ENCODE results near the gene CYP4V2.
A peak's percentile ranks its signal among the peaks of the same experiment; 100 is the strongest.

CYP4V2 gene

DNA sequence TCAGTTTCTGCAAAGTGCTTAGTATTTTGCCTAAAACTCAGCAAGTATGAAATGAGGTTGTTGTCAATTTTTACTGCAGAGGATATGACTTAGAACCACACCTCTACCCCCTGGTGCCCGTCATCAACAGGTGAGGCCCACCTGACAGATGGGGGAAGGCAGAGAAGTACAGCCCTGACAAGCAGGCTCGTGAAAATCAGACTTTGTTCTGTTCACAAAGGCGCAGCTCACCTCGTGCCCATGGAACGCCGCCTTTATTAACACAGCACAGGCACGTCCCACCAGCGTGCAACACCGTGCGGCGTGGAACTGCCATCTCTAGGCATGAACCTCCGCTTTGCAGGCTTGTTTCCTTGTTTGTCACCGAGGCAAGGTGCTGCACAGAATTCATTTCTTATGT is 13.3 kb downstream of the CYP4V2 start:
- Histone ChIP-seq H3K4me3 (ENCODE audit: low read length in 2 of 2) (no peak overlapping the region), H3K36me3 (replicated peaks in 1 of 2; ENCODE audit: control insufficient read depth in 2 of 2, insufficient read depth in 2 of 2, low read length in 2 of 2) (peaks cover 0 to 3% of the 10 kb centered on the region in 2 donors), H2BK120ac (ENCODE audit: low read depth, low read length) (no peak overlapping the region)

DNA sequence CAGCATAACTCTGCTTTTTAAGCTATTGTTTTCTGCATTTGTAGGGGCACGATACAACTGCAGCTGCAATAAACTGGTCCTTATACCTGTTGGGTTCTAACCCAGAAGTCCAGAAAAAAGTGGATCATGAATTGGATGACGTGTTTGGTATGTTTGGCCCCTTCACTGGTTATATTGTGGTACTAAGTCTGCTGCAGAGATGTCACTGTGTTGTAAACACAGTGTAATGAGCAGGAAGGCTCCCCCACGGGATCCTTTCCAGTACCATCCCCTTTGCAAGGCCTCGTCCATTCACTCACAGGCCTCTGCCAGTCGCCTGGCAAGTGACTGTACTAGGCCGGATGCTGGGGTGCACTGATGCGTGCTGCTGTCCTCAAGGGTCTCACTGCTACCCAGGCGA is 13.8 kb downstream of the CYP4V2 start:
- H3K4me3 ChIP-seq (ENCODE audit: low read length in 2 of 2) = no peak overlapping the region
- H3K9me3 ChIP-seq (replicated peaks in 1 of 2; ENCODE audit: control insufficient read depth in 2 of 2, insufficient read depth in 1 of 2, low read depth in 1 of 2, low read length in 2 of 2) = peaks cover 7 to 10% of the 10 kb centered on the region in 2 donors
- H2BK12ac ChIP-seq (ENCODE audit: low read length) = no peak overlapping the region
- no peak overlapping the region for H2BK120ac ChIP-seq (ENCODE audit: low read depth, low read length)
- no peak overlapping the region for H4K91ac ChIP-seq (ENCODE audit: low read depth, low read length, poor library complexity)
- H3K27me3 ChIP-seq (ENCODE audit: control insufficient read depth in 3 of 3, insufficient read depth in 3 of 3, low read depth in 1 of 3, low read length in 3 of 3) = peaks cover 0 to 2% (median 0%) of the 10 kb centered on the region in 3 experiments
- no peak overlapping the region for H3K18ac ChIP-seq (ENCODE audit: low read length)
- no peak overlapping the region for H2BK5ac ChIP-seq (ENCODE audit: low read length)
- WGBS, 2 donors (ENCODE audit: extremely low coverage in 2 of 2, insufficient read length in 2 of 2, insufficient replicate concordance in 1 of 2) = no CpG with 5 or more reads among the region's 8 CpGs
- no peak overlapping the region for H3K14ac ChIP-seq (ENCODE audit: low read length)
- no peak overlapping the region for H3K9ac ChIP-seq (ENCODE audit: low read depth, low read length, poor library complexity)
- H3K4me2 ChIP-seq (ENCODE audit: insufficient read depth, low read length, poor library complexity, severe bottlenecking) = no peak overlapping the region
- no peak overlapping the region for H3K23ac ChIP-seq (ENCODE audit: low read depth, low read length, poor library complexity)
- peaks cover 0 to 3% of the 10 kb centered on the region in 2 donors for H3K36me3 ChIP-seq (replicated peaks in 1 of 2; ENCODE audit: control insufficient read depth in 2 of 2, insufficient read depth in 2 of 2, low read length in 2 of 2)
- DNase-seq (ENCODE audit: low spot score) = no peak
- no peak overlapping the region for H3K27ac ChIP-seq (replicated peaks; ENCODE audit: low read length)
- no peak overlapping the region for H2BK15ac ChIP-seq (ENCODE audit: low read length)
- no peak overlapping the region for H2AK5ac ChIP-seq (ENCODE audit: low read depth, low read length)
- peak overlapping the region; percentile 29 for H2AFZ ChIP-seq (ENCODE audit: low read length)
- H3K4me1 ChIP-seq (ENCODE audit: control insufficient read depth in 2 of 2, insufficient read depth in 1 of 2, low read depth in 1 of 2, low read length in 2 of 2) = peaks cover 0 to 5% of the 10 kb centered on the region in 2 donors
- no peak overlapping the region for H4K8ac ChIP-seq (ENCODE audit: low read depth, low read length)
- H3K4ac ChIP-seq (ENCODE audit: low read length) = no peak overlapping the region
- H3K79me1 ChIP-seq (ENCODE audit: low read depth, low read length) = no peaks in the 10 kb centered on the region

More for the DNA sequence above, 13.3 kb downstream of the CYP4V2 start:
- no CpG with 5 or more reads among the region's 13 CpGs for WGBS, 2 donors (ENCODE audit: extremely low coverage in 2 of 2, insufficient read length in 2 of 2, insufficient replicate concordance in 1 of 2)
- no peak overlapping the region for H2AFZ ChIP-seq (ENCODE audit: low read length)
- H3K4me2 ChIP-seq (ENCODE audit: insufficient read depth, low read length, poor library complexity, severe bottlenecking) = no peak overlapping the region
- no peak overlapping the region for H3K4ac ChIP-seq (ENCODE audit: low read length)
- DNase-seq (ENCODE audit: low spot score) = no peak
- peaks cover 0 to 5% of the 10 kb centered on the region in 2 donors for H3K4me1 ChIP-seq (ENCODE audit: control insufficient read depth in 2 of 2, insufficient read depth in 1 of 2, low read depth in 1 of 2, low read length in 2 of 2)
- H4K8ac ChIP-seq (ENCODE audit: low read depth, low read length) = peak overlapping the region; percentile 95
- no peak overlapping the region for H2AK5ac ChIP-seq (ENCODE audit: low read depth, low read length)
- no peak overlapping the region for H2BK5ac ChIP-seq (ENCODE audit: low read length)
- no peak overlapping the region for H3K23ac ChIP-seq (ENCODE audit: low read depth, low read length, poor library complexity)
- no peak overlapping the region for H4K91ac ChIP-seq (ENCODE audit: low read depth, low read length, poor library complexity)
- no peak overlapping the region for H3K27ac ChIP-seq (replicated peaks; ENCODE audit: low read length)
- no peak overlapping the region for H3K9ac ChIP-seq (ENCODE audit: low read depth, low read length, poor library complexity)
- H3K9me3 ChIP-seq (replicated peaks in 1 of 2; ENCODE audit: control insufficient read depth in 2 of 2, insufficient read depth in 1 of 2, low read depth in 1 of 2, low read length in 2 of 2) = peaks cover 7 to 10% of the 10 kb centered on the region in 2 donors
- H2BK15ac ChIP-seq (ENCODE audit: low read length) = no peak overlapping the region
- H2BK12ac ChIP-seq (ENCODE audit: low read length) = no peak overlapping the region
- H3K18ac ChIP-seq (ENCODE audit: low read length) = peak overlapping the region; percentile 58
- peaks cover 0 to 2% (median 0%) of the 10 kb centered on the region in 3 experiments for H3K27me3 ChIP-seq (ENCODE audit: control insufficient read depth in 3 of 3, insufficient read depth in 3 of 3, low read depth in 1 of 3, low read length in 3 of 3)
- no peaks in the 10 kb centered on the region for H3K79me1 ChIP-seq (ENCODE audit: low read depth, low read length)
- no peak overlapping the region for H3K14ac ChIP-seq (ENCODE audit: low read length)

DNA sequence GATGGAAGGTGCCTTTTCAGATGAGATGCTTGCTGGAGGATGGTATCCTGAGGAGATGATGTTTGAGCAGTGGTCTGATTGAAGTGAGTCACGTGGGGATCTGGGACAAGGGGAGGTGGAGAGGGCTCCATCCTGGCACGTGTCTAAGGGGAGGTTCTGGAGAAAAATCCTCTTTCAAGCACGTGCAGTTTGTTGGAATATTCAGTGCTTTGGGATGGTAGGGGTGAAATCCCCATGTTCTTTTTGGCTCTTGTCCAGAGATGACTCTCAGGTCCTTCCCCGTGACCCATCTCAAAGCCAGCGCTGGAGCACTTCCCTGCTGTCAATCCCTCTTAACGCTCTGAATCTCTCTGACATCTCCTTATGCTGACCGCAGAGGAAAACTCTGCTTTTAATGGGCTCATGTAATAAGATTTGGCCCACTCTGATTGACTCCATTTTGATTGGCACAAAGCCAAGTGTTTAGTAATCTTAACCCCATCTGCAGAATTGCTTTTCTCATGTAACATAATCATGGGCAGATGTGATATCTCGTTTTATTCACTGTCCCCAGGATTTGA is 25.2 kb downstream of the CYP4V2 start:
- Histone ChIP-seq H3K14ac (ENCODE audit: low read length) (no peak overlapping the region), H2BK15ac (ENCODE audit: low read length) (no peak overlapping the region), H3K79me1 (ENCODE audit: low read depth, low read length) (no peaks in the 10 kb centered on the region), H2BK12ac (ENCODE audit: low read length) (no peak overlapping the region), H3K18ac (ENCODE audit: low read length) (no peak overlapping the region), H2AK5ac (ENCODE audit: low read depth, low read length) (no peak overlapping the region), H3K9ac (ENCODE audit: low read depth, low read length, poor library complexity) (no peak overlapping the region), H3K9me3 (replicated peaks in 1 of 2; ENCODE audit: control insufficient read depth in 2 of 2, insufficient read depth in 1 of 2, low read depth in 1 of 2, low read length in 2 of 2) (no peaks in the 10 kb centered on the region), H2AFZ (ENCODE audit: low read length) (no peak overlapping the region), H3K36me3 (replicated peaks in 1 of 2; ENCODE audit: control insufficient read depth in 2 of 2, insufficient read depth in 2 of 2, low read length in 2 of 2) (no peaks in the 10 kb centered on the region), H3K27me3 (ENCODE audit: control insufficient read depth in 3 of 3, insufficient read depth in 3 of 3, low read depth in 1 of 3, low read length in 3 of 3) (peaks cover 0 to 4% (median 0%) of the 10 kb centered on the region in 3 experiments), H4K8ac (ENCODE audit: low read depth, low read length) (no peak overlapping the region), H3K23ac (ENCODE audit: low read depth, low read length, poor library complexity) (no peak overlapping the region), H3K4ac (ENCODE audit: low read length) (no peak overlapping the region), H3K27ac (replicated peaks; ENCODE audit: low read length) (no peak overlapping the region), H3K4me3 (ENCODE audit: low read length in 2 of 2) (no peak overlapping the region), H4K91ac (ENCODE audit: low read depth, low read length, poor library complexity) (no peak overlapping the region), H3K4me2 (ENCODE audit: insufficient read depth, low read length, poor library complexity, severe bottlenecking) (no peak overlapping the region), H2BK120ac (ENCODE audit: low read depth, low read length) (no peak overlapping the region), H3K4me1 (ENCODE audit: control insufficient read depth in 2 of 2, insufficient read depth in 1 of 2, low read depth in 1 of 2, low read length in 2 of 2) (no peaks in the 10 kb centered on the region), H2BK5ac (ENCODE audit: low read length) (no peak overlapping the region)
- DNase-seq (ENCODE audit: low spot score) = no peak
- no CpG with 5 or more reads among the region's 8 CpGs for WGBS, 2 donors (ENCODE audit: extremely low coverage in 2 of 2, insufficient read length in 2 of 2, insufficient replicate concordance in 1 of 2)

DNA sequence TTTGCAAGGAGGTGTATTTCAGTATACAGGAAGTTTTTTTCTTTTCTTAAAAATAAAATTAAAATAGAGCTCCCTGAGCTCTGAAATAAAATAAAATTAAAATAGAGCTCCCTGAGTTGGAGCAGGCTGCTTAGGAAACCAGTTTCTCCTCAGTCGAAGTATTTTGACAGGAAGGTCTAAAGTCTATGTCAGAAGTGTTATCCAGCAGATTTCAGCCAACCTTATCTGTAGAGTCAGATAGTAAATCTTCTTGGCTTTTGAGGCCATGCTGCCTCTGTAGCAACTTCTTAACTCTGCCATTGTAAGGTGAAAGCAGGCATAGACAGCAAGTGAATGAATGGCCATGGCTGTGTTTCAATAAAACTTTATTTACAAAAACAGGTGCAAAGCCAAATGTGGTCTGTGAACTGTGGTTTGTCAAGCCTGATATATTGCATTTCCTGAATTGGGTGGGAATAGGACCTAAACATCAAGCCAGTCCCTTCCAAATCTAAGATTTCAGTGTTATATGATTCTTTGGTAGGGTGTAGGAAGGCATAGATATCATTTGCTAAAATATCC is 26.4 kb downstream of the CYP4V2 start:
- Histone ChIP-seq H3K23ac (ENCODE audit: low read depth, low read length, poor library complexity) (no peak overlapping the region), H3K79me1 (ENCODE audit: low read depth, low read length) (no peaks in the 10 kb centered on the region), H2AFZ (ENCODE audit: low read length) (no peak overlapping the region), H3K27ac (replicated peaks; ENCODE audit: low read length) (no peak overlapping the region), H3K36me3 (replicated peaks in 1 of 2; ENCODE audit: control insufficient read depth in 2 of 2, insufficient read depth in 2 of 2, low read length in 2 of 2) (no peaks in the 10 kb centered on the region), H3K4ac (ENCODE audit: low read length) (no peak overlapping the region), H2AK5ac (ENCODE audit: low read depth, low read length) (no peak overlapping the region), H2BK5ac (ENCODE audit: low read length) (no peak overlapping the region), H3K27me3 (ENCODE audit: control insufficient read depth in 3 of 3, insufficient read depth in 3 of 3, low read depth in 1 of 3, low read length in 3 of 3) (peaks cover 0 to 4% (median 0%) of the 10 kb centered on the region in 3 experiments), H4K8ac (ENCODE audit: low read depth, low read length) (no peak overlapping the region), H2BK12ac (ENCODE audit: low read length) (no peak overlapping the region), H3K9ac (ENCODE audit: low read depth, low read length, poor library complexity) (no peak overlapping the region), H3K4me1 (ENCODE audit: control insufficient read depth in 2 of 2, insufficient read depth in 1 of 2, low read depth in 1 of 2, low read length in 2 of 2) (no peaks in the 10 kb centered on the region), H3K18ac (ENCODE audit: low read length) (no peak overlapping the region), H2BK120ac (ENCODE audit: low read depth, low read length) (no peak overlapping the region), H3K14ac (ENCODE audit: low read length) (no peak overlapping the region), H3K9me3 (replicated peaks in 1 of 2; ENCODE audit: control insufficient read depth in 2 of 2, insufficient read depth in 1 of 2, low read depth in 1 of 2, low read length in 2 of 2) (no peaks in the 10 kb centered on the region), H3K4me2 (ENCODE audit: insufficient read depth, low read length, poor library complexity, severe bottlenecking) (no peak overlapping the region), H3K4me3 (ENCODE audit: low read length in 2 of 2) (no peak overlapping the region), H2BK15ac (ENCODE audit: low read length) (no peak overlapping the region), H4K91ac (ENCODE audit: low read depth, low read length, poor library complexity) (no peak overlapping the region)
- DNase-seq (ENCODE audit: low spot score) = no peak
- no CpG with 5 or more reads among the region's 1 CpG for WGBS, 2 donors (ENCODE audit: extremely low coverage in 2 of 2, insufficient read length in 2 of 2, insufficient replicate concordance in 1 of 2)

Data from neuronal stem cell (in vitro differentiated cells).